Measurements from ENCODE around the gene OFD1.

- no peak for TF ChIP-seq CTCF (IDR thresholded peaks at IDR 0.05; ENCODE audit: borderline replicate concordance, extremely low read depth, low read length, poor library complexity, severe bottlenecking)
- TF ChIP-seq EZH2 (IDR thresholded peaks at IDR 0.05; ENCODE audit: borderline replicate concordance, low read depth, low read length, severe bottlenecking): no peak
Observed at GRCh38 chrX:13756381-13756780, 21.8 kb downstream of the OFD1 start.

All from DND-41 (cell line).